Ascending aorta (tissue), 2 donors: Measurements from ENCODE around the gene FRMD4A. TPM values are rescaled to one million over a fixed set of nuclear protein-coding genes. Genes with fewer than 3 reads are reported as not detected.

Source experiments
- DNase-seq, 2 donors: peaks; one replicate each; pipeline ENCODE4 v3.0.0-alpha.2; 2019; ENCODE audit warnings: low spot score in 2 of 2
- H3K27ac ChIP-seq, 2 donors: fragments of 200-600 bp; sonication (generic); one replicate each; pipeline ENCODE4 v1.5.1; 2016 to 2017; ENCODE audit warnings: mild to moderate bottlenecking in 1 of 2
- H3K27me3 ChIP-seq: fragments of 200-600 bp; sonication (generic); one replicate; pipeline ENCODE4 v1.5.1; 2017
- H3K36me3 ChIP-seq, 2 donors: fragments of 200-600 bp; sonication (generic); one replicate each; pipeline ENCODE4 v1.5.1; 2016
- H3K4me1 ChIP-seq, 2 donors: fragments of 200-600 bp; sonication (generic); one replicate each; pipeline ENCODE4 v1.5.1; 2016 to 2017; ENCODE audit warnings: mild to moderate bottlenecking in 1 of 2
- H3K4me3 ChIP-seq, 2 donors: fragments of 200-600 bp; sonication (generic); one replicate each; pipeline ENCODE4 v1.5.1; 2016 to 2017; ENCODE audit warnings: mild to moderate bottlenecking in 1 of 2
- H3K9me3 ChIP-seq, 2 donors: fragments of 200-600 bp; sonication (generic); one replicate each; pipeline ENCODE4 v1.5.1; 2016
- intact Hi-C: fragments of 100-400 bp; cut with DNase I; formaldehyde crosslinking; loops from one replicate; pipeline ENCODE4 v1.15.1; 2023
- total RNA-seq: library from RNA; depleted of rRNA; stranded (reverse); fragments of >200 nt; gene quantifications from one replicate; pipeline ENCODE4 v1.1.0, GENCODE V29; 2016
- TF ChIP-seq, protein P1 (sequence below), 3 experiments: fragments of 200-600 bp in 2 of 3; fragments of 450-650 bp in 1 of 3; sonication (generic) in 2 of 3; IDR thresholded peaks; one replicate each; pipeline ENCODE4 v1.5.1; 2016 to 2019; ENCODE audit warnings: antibody characterized with exemption in 3 of 3, mild to moderate bottlenecking in 1 of 3, moderate library complexity in 1 of 3

Gene FRMD4A
- total RNA-seq, 1 donor from 2014 or later = 108 TPM

DNA sequence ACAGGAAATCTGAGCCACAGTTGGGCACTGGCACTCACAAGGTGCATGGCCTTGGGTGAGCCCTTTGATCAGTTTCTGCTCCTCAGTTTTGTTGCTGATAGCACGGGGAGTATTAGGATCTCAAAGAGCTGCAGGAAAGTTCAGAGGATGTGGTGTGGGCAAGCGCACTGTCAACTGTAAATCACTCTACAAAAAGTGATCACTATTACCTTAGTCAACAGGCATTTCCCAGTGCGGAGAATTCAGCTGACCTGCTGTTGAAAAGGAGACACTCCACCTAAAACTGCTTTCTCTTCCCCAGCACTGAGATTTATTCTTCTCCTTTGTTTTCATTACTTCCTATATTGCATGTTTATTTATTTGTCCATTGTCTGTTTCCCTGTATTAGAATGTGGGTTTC is 412.9 kb downstream of the FRMD4A start:
- Histone ChIP-seq H3K36me3 (no peaks in the 10 kb centered on the region), H3K27me3 (no peaks in the 10 kb centered on the region), H3K27ac (no peak overlapping the region), H3K9me3 (no peaks in the 10 kb centered on the region), H3K4me3 (no peak overlapping the region), H3K4me1 (peaks cover 0 to 7% of the 10 kb centered on the region in 2 donors)
- TF ChIP-seq, protein P1, sequence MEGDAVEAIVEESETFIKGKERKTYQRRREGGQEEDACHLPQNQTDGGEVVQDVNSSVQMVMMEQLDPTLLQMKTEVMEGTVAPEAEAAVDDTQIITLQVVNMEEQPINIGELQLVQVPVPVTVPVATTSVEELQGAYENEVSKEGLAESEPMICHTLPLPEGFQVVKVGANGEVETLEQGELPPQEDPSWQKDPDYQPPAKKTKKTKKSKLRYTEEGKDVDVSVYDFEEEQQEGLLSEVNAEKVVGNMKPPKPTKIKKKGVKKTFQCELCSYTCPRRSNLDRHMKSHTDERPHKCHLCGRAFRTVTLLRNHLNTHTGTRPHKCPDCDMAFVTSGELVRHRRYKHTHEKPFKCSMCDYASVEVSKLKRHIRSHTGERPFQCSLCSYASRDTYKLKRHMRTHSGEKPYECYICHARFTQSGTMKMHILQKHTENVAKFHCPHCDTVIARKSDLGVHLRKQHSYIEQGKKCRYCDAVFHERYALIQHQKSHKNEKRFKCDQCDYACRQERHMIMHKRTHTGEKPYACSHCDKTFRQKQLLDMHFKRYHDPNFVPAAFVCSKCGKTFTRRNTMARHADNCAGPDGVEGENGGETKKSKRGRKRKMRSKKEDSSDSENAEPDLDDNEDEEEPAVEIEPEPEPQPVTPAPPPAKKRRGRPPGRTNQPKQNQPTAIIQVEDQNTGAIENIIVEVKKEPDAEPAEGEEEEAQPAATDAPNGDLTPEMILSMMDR (IDR thresholded peaks at IDR 0.05) = no peak
- DNase-seq = peak in 1 of 2 donors; percentile 35
- intact Hi-C loops = no loop called here

DNA sequence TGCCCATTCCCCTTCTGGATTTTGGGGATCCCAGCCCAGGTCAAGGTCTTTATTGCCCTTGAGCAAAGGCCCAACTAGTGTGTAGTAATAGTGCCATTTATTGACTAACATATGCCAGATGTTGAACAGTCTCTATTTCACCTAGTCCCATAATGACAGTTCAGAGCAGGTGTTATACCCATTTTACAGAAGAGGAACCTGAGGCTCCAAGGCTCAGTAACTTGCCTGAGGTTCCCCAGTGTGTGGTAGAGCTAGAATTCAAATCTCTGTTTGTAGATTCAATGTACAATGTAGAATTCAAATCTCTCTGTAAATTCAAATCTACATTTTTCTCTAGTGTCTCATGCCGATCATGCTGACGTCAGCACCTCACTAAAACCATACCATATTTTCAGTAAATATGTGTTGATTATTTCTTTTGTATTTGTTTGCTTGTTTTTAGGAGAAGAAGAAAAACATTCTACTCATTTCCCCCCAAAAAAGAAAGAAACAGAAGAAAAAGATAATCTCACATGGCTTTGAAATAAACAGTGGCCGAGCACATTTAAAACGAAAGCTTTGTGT is 414.3 kb downstream of the FRMD4A start:
- intact Hi-C loops = no loop called here
- H3K4me3 ChIP-seq = no peak overlapping the region
- H3K27me3 ChIP-seq = no peaks in the 10 kb centered on the region
- peaks cover 0 to 7% of the 10 kb centered on the region in 2 donors for H3K4me1 ChIP-seq
- no peaks in the 10 kb centered on the region for H3K9me3 ChIP-seq
- DNase-seq = no peak
- no peak overlapping the region for H3K27ac ChIP-seq
- TF ChIP-seq, protein P1 (IDR thresholded peaks at IDR 0.05) = no peak
- no peaks in the 10 kb centered on the region for H3K36me3 ChIP-seq

DNA sequence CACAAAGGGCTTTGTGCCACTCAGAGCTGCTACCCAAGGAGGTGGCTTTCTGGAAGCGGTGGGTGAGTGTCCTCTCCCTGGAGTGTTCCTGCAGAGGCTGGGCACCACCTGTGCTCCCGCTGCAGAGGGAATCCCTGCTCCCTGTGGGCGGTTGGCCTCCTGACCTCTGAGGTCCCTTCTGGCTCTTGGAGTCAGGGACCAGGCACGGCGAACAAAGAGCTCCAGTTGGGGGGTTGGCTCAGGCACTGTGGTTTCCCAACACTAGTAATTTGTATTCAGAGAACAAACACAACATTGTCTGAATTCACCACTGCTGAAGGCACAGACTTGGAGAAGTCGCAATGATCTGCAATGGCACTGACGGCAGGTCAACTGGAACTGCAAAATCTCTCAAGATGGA is 415.0 kb downstream of the FRMD4A start:
- no peak overlapping the region for H3K27ac ChIP-seq
- no peaks in the 10 kb centered on the region for H3K27me3 ChIP-seq
- no peaks in the 10 kb centered on the region for H3K36me3 ChIP-seq
- peaks cover 0 to 6% of the 10 kb centered on the region in 2 donors for H3K4me1 ChIP-seq
- intact Hi-C loops = no loop called here
- H3K4me3 ChIP-seq = no peak overlapping the region
- DNase-seq = peak in 1 of 2 donors; percentile 58
- TF ChIP-seq, protein P1 (IDR thresholded peaks at IDR 0.05) = no peak
- H3K9me3 ChIP-seq = no peaks in the 10 kb centered on the region

DNA sequence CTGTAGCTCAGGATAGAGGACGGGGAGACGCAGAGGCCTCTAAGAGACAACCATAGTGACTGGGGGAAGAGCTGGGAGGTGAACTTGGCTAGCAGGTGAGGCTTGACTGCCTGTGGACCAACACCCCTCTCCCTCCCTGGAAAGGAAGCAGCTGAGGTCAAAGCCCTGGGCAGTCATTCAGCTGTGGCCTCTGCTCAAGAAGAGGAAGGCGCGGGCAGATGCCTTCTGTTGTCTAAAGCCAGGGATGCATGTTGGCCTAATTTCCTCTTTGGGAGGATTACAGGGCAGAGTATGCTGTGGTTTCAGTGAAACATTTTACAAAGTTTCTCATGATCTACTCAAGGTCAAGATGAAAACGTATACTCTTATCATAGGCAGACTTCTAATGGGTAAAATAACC is 416.8 kb downstream of the FRMD4A start:
- TF ChIP-seq, protein P1 (IDR thresholded peaks at IDR 0.05) = no peak
- no peaks in the 10 kb centered on the region for H3K36me3 ChIP-seq
- no peaks in the 10 kb centered on the region for H3K4me1 ChIP-seq
- H3K27me3 ChIP-seq = no peaks in the 10 kb centered on the region
- peak in 1 of 2 donors; percentile 61 for DNase-seq
- H3K27ac ChIP-seq = no peak overlapping the region
- H3K4me3 ChIP-seq = no peak overlapping the region
- intact Hi-C loops = no loop called here
- H3K9me3 ChIP-seq = peaks cover 0 to 6% of the 10 kb centered on the region in 2 donors

DNA sequence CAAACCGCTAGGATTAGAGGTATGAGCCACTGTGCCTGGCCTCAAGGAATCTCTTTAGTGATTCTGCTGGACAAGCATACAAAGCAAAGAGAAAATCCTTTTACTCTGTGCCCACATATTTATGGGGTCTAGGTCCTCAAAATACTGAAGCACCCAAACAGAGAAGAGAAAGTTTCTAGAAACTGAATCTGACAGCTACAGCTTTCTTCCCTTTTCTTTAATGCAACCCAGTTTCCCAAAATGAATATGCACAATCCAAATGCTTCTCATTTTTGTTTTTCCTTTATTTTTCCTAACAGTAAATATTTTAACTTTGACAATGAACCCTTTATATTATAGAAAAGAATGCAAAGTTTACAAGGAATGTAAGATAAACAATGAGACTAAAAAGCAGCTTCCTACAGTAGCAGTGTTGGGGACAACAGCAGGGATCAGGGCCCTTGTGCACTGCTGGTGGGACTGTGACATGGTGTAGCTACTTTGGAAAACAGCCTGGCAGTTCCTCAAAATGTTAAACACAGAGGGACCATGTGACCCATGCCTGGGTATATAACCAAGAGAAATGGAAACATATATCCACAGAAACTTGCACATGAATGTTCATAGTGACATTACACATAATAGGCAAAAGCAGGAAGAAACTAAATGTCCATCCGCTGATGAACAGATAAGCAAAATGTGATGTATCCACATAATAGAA is 418.8 kb downstream of the FRMD4A start:
- no peaks in the 10 kb centered on the region for H3K27me3 ChIP-seq
- peaks cover 0 to 6% of the 10 kb centered on the region in 2 donors for H3K9me3 ChIP-seq
- intact Hi-C loops = no loop called here
- H3K36me3 ChIP-seq = no peaks in the 10 kb centered on the region
- no peak overlapping the region for H3K4me3 ChIP-seq
- TF ChIP-seq, protein P1 (IDR thresholded peaks at IDR 0.05) = no peak
- DNase-seq = peak in 1 of 2 donors; percentile 48
- no peak overlapping the region for H3K27ac ChIP-seq
- no peaks in the 10 kb centered on the region for H3K4me1 ChIP-seq
